PC-3 (cell line): ENCODE results near the gene SRGAP2C.
"Not testable (repeated sequence)": the region's sequence is repeated elsewhere in the genome, so short reads cannot be mapped to it uniquely, and the experiment has no call there.

Experiments
- CTCF ChIP-seq: fragments of 300-600 bp; sonication (generic); conservative IDR thresholded peaks from 2 replicates; pipeline ENCODE4 v1.5.1; 2017; ENCODE audit warnings: antibody characterized with exemption, low read depth, mild to moderate bottlenecking, low read length
- EZH2 ChIP-seq: fragments of 300-600 bp; sonication (generic); IDR thresholded peaks from one replicate; pipeline ENCODE4 v1.6.1; 2017; ENCODE audit warnings: antibody characterized with exemption, mild to moderate bottlenecking, low read length; ENCODE audit not compliant: unreplicated experiment
- EZH2phosphoT487 ChIP-seq: fragments of 300-600 bp; sonication (generic); IDR thresholded peaks from 2 replicates; pipeline ENCODE4 v1.6.1; 2018; ENCODE audit warnings: mild to moderate bottlenecking, antibody characterized with exemption, low read length, borderline replicate concordance

GRCh38 chr1:121226925-121227324 lies 42.1 kb downstream of the SRGAP2C start:
- not testable (repeated sequence) for TF ChIP-seq EZH2, CTCF, EZH2phosphoT487
